ENCODE measurements around the gene ZFP2.
A peak's percentile ranks its signal among the peaks of the same experiment; 100 is the strongest.

The ZFP2 gene

DNA sequence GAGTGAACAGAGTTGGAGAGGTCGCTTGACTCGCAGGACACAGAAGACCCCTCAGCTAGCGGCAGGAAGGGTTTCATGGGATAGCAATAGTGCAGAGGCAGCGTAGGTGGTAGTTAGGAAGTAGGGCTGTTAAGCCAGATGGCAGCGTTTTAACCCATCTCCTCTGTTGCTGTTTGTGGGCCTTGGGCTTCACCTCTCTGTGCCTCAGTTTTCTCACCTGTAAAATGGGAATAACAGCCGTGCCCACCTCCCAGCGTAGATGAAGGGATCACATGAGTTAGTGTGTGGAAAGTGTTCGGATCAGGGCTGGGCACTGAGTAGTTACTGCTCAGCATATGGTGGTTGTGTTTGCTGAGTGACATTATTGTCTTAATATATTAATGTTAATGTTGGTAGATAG is 34.1 kb upstream of the ZFP2 start:
- H3K36me3 ChIP-seq (ENCODE audit: insufficient read depth, low read length) = peaks cover 6% of the 10 kb centered on the region; the same call in 1 of the 2 replicates
- no peak overlapping the region for H2AFZ ChIP-seq (ENCODE audit: low read length)
- no peaks in the 10 kb centered on the region for H4K20me1 ChIP-seq (ENCODE audit: insufficient read depth, low read length, poor library complexity, severe bottlenecking)
- H3K4me3 ChIP-seq (ENCODE audit: low read length, poor library complexity, severe bottlenecking) = peak overlapping the region; percentile 59
- no peaks in the 10 kb centered on the region for H3K9me2 ChIP-seq (replicated peaks; ENCODE audit: low read depth, low read length)
- no peaks in the 10 kb centered on the region for H3K4me1 ChIP-seq (ENCODE audit: insufficient read depth, low read length, poor library complexity, severe bottlenecking)
- TF ChIP-seq, protein P1, sequence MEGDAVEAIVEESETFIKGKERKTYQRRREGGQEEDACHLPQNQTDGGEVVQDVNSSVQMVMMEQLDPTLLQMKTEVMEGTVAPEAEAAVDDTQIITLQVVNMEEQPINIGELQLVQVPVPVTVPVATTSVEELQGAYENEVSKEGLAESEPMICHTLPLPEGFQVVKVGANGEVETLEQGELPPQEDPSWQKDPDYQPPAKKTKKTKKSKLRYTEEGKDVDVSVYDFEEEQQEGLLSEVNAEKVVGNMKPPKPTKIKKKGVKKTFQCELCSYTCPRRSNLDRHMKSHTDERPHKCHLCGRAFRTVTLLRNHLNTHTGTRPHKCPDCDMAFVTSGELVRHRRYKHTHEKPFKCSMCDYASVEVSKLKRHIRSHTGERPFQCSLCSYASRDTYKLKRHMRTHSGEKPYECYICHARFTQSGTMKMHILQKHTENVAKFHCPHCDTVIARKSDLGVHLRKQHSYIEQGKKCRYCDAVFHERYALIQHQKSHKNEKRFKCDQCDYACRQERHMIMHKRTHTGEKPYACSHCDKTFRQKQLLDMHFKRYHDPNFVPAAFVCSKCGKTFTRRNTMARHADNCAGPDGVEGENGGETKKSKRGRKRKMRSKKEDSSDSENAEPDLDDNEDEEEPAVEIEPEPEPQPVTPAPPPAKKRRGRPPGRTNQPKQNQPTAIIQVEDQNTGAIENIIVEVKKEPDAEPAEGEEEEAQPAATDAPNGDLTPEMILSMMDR (conservative IDR thresholded peaks at IDR 0.05; ENCODE audit: low read length) = no peak
- TF ChIP-seq EZH2phosphoT487 (IDR thresholded peaks at IDR 0.05; ENCODE audit: borderline replicate concordance) = no peak
- peak overlapping the region; percentile 39 for H3K9ac ChIP-seq (ENCODE audit: low read depth, low read length, poor library complexity, severe bottlenecking)
- peak overlapping the region; percentile 60 for H3K4me2 ChIP-seq (ENCODE audit: low read depth, low read length, poor library complexity, severe bottlenecking)
- no peaks in the 10 kb centered on the region for H3F3A ChIP-seq (ENCODE audit: low read depth)
- no peaks in the 10 kb centered on the region for H3K27me3 ChIP-seq (ENCODE audit: insufficient read depth, low read length, poor library complexity, severe bottlenecking)
- H3K9me3 ChIP-seq (ENCODE audit: insufficient read depth, low read depth, low read length) = no peaks in the 10 kb centered on the region
- H3K79me2 ChIP-seq (ENCODE audit: insufficient read depth, low read length) = peaks cover 11% of the 10 kb centered on the region; the same call in 1 of the 2 replicates

DNA sequence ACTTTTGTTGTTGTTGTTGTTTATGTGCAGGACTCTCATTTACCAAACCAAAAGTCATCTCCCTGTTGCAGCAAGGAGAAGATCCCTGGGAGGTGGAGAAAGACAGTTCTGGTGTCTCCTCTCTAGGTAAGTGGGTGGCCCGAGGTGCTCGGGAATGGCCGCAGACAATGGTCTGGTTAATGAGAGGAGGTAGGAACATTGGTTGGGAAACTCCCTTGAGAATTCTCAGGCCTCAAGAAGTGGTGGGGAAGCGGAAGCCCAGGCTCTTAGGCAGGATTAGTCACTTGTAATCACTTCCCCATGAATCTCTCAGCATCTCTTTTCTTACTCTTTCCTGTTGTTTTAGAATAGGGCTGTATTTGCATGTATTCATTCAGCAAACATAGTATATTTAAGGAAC is 28.8 kb upstream of the ZFP2 start:
- no peaks in the 10 kb centered on the region for H3K27me3 ChIP-seq (ENCODE audit: insufficient read depth, low read length, poor library complexity, severe bottlenecking)
- H2AFZ ChIP-seq (ENCODE audit: low read length) = no peak overlapping the region
- H3K9ac ChIP-seq (ENCODE audit: low read depth, low read length, poor library complexity, severe bottlenecking) = no peak overlapping the region
- H4K20me1 ChIP-seq (ENCODE audit: insufficient read depth, low read length, poor library complexity, severe bottlenecking) = no peaks in the 10 kb centered on the region
- peaks cover 3% of the 10 kb centered on the region; the same call in 1 of the 2 replicates for H3K79me2 ChIP-seq (ENCODE audit: insufficient read depth, low read length)
- no peaks in the 10 kb centered on the region for H3K9me2 ChIP-seq (replicated peaks; ENCODE audit: low read depth, low read length)
- H3F3A ChIP-seq (ENCODE audit: low read depth) = no peaks in the 10 kb centered on the region
- no peak overlapping the region for H3K4me3 ChIP-seq (ENCODE audit: low read length, poor library complexity, severe bottlenecking)
- H3K4me1 ChIP-seq (ENCODE audit: insufficient read depth, low read length, poor library complexity, severe bottlenecking) = no peaks in the 10 kb centered on the region
- peaks cover 6% of the 10 kb centered on the region; the same call in 1 of the 2 replicates for H3K36me3 ChIP-seq (ENCODE audit: insufficient read depth, low read length)
- no peak overlapping the region for H3K4me2 ChIP-seq (ENCODE audit: low read depth, low read length, poor library complexity, severe bottlenecking)
- no peak for TF ChIP-seq EZH2phosphoT487 (IDR thresholded peaks at IDR 0.05; ENCODE audit: borderline replicate concordance)
- TF ChIP-seq, protein P1 (conservative IDR thresholded peaks at IDR 0.05; ENCODE audit: low read length) = no peak
- H3K9me3 ChIP-seq (ENCODE audit: insufficient read depth, low read depth, low read length) = no peaks in the 10 kb centered on the region

DNA sequence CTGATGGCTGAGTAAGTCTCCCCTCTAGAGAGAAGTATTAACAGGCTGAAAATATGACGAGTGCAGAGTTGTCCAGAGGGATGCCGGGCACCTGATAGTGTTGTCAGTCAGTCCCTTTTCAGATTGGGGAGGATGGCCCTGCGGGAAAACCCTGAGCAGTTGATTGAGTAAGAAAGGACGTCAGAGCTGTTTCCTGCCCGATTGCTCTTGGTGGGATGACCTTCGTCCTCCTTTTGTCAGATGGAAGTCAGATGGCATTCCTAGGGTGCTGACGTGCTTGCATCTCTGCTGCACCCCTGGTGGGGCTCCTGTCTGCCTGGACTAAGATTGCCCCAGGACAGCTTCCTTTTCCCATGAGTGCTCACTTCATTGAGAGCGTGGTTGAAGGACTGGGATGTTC is 26.1 kb upstream of the ZFP2 start:
- Histone ChIP-seq H3K27me3 (ENCODE audit: insufficient read depth, low read length, poor library complexity, severe bottlenecking) (no peaks in the 10 kb centered on the region), H2AFZ (ENCODE audit: low read length) (no peak overlapping the region), H3K36me3 (ENCODE audit: insufficient read depth, low read length) (peaks cover 6% of the 10 kb centered on the region; the same call in 1 of the 2 replicates), H4K20me1 (ENCODE audit: insufficient read depth, low read length, poor library complexity, severe bottlenecking) (no peaks in the 10 kb centered on the region), H3K9me3 (ENCODE audit: insufficient read depth, low read depth, low read length) (no peaks in the 10 kb centered on the region), H3K4me3 (ENCODE audit: low read length, poor library complexity, severe bottlenecking) (no peak overlapping the region), H3K4me2 (ENCODE audit: low read depth, low read length, poor library complexity, severe bottlenecking) (no peak overlapping the region), H3F3A (ENCODE audit: low read depth) (no peaks in the 10 kb centered on the region), H3K9ac (ENCODE audit: low read depth, low read length, poor library complexity, severe bottlenecking) (no peak overlapping the region), H3K9me2 (replicated peaks; ENCODE audit: low read depth, low read length) (no peaks in the 10 kb centered on the region), H3K79me2 (ENCODE audit: insufficient read depth, low read length) (no peaks in the 10 kb centered on the region), H3K4me1 (ENCODE audit: insufficient read depth, low read length, poor library complexity, severe bottlenecking) (no peaks in the 10 kb centered on the region)
- no peak for TF ChIP-seq EZH2phosphoT487 (IDR thresholded peaks at IDR 0.05; ENCODE audit: borderline replicate concordance)
- TF ChIP-seq, protein P1 (conservative IDR thresholded peaks at IDR 0.05; ENCODE audit: low read length) = no peak

Measured in Loucy (cell line).